GM19324 (cell line): ENCODE results near the gene FLT3LG.
A peak's percentile ranks its signal among the peaks of the same experiment; 100 is the strongest.
"Not testable (repeated sequence)": the region's sequence is repeated elsewhere in the genome, so short reads cannot be mapped to it uniquely, and the experiment has no call there.

Experiments
- ATAC-seq: cut with Tn5 transposase; IDR thresholded peaks from one replicate; pipeline ENCODE4 v1.9.1; 2021; ENCODE audit warnings: mild to moderate bottlenecking, moderate library complexity; ENCODE audit not compliant: unreplicated experiment, low FRiP score

FLT3LG gene

DNA sequence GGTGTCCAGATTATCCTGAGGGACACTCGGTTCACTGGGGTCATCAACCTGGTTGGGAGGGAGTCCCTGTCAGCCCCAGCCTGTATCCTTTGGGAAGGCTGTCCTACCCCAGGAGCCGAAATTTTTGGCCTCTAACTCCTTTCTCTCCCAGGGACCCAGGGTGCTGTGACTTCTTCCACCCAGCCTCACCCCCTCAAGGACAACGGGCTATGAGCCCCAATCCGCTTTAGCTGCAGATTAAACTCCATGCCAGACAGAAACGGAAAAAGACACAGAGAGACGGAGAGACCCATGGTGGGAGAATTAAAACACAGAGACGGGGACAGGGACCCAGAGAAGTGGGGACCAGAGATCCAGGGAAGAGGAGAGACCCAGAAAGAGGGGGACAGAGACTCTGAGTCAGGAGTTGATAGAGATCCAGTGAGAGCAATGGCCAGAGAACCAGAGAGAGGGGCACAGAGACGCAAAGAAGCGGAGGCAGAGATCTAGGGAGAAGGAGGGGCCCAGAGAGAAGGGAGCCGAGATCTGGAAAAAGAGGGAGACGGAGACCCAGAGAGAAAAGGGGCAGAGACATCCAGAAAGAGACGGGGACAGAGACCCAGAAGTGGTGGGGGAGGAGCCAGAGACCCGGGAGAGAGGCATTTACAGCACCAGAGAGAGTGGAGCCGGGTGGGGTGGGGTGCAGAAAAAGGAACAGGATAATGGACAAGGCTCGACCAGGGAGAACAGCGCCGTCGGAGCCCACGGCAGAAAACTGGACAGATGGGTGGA lies 33.4 kb upstream of the FLT3LG start:
- no peak for ATAC-seq

- no peak for ATAC-seq
Measured at GRCh38 chr19:49441210-49441959, 32.6 kb upstream of the FLT3LG start, which contains the start of gene SLC17A7. TSS of gene SLC17A7 (minus strand) at chr19:49441527. CDS start at chr19:49441379, 148 bp downstream.

DNA sequence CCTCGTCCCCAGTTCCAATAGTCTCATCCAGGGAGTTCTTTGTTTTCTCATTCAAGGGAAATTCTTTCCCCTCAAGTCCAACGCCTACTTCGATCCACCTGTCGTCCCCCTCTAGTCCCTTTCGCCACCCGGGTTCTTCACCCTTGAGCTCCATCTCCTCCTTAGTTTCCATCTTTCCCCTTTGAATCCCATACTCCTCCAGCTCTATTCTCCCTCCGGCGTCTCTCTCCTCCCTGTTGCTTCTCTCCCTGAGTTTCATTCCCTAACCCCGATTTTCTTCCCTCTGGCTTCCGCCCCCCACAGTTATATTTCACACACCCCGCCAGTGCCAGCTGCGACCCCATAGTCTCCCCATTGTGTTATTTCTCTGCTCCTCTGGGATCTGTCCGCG lies 32.1 kb upstream of the FLT3LG start:
- no peak for ATAC-seq

DNA sequence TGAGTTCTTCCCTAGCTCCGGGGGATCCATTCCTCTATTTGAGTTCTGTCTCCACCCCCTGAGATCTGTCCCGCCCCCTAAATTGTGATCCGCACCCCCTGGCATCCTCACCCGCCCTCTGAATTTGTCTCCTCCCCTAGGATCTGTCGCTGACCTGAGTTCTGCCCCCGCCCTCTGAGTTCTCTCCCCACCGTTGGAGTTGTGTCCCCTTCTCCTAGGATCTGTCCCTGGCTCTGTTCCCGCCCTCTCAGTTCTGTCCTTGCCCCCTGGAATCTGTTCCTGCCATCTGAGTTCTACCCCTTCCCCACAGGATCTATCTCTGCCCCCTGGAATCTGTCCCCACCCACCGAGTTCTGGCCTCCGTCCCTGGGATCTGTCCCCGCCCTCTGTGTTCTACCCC lies 31.7 kb upstream of the FLT3LG start:
- no peak for ATAC-seq

DNA sequence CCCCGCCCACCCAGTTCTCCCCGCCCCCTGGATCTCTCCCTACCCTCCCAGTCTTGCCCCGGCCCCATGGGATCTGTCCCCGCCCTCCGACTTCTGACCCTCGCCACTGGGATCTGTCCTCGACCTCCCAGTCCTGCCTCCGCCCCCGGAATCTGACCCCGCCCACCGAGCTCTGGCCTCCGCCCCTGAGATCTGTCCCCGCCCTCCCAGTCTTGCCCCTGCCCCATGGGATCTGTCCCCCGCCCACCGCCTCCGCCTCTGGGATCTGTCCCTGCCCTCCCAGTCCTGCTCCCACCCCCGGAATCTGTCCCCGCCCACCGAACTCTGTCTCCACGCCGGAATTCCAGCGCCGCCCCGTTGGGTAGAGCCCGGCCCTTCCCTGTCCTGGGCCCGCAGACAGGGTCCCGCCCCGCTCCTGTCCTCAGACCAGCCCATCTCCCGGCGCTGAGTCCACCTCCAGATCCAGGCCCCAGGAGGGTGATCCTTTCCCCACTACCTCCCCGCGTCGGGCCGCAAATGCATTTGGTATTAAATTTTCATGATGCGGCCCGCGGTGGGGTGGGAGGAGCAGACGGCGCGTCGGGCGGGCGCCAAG lies 31.1 kb upstream of the FLT3LG start:
- ATAC-seq = no peak

DNA sequence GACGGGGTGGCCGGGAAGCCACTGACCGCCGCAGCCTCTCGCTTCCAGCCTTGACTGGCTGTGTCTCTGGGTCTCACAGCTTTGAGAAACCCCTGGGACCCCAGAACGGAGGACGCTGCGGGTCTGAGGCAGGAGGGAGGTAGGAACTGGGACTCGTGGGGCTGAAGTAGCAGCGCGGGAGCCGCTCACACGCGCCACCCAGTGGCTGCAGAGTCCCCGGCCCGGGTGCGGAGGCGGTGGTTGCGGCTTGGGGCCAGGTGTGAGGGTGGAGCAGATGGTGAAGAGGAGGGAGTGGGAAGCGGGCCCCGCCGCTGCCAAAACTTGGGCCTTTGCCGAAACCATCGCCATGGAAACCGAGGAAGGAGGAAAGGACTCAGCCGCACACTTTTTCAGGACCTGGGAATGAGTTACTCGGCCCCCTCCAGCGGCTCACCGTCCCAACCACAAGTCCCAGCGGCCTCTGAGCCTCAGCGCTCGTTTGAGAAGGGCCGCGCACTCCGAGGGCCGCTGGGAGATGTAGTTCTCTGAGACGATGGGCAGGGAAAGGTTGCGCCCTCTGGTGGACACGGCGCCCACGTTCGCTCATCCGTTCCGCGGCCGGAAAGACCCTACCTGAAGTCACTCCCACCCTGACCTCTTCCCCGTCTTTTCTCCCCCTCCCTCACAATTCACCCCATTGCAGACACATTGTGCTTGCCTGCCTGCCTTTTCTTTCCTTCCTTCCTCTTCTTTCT lies 30.5 kb upstream of the FLT3LG start:
- peak; percentile 84 for ATAC-seq

GRCh38 chr19:49444100-49444700 lies 29.8 kb upstream of the FLT3LG start:
- not testable (repeated sequence) for ATAC-seq

- no peak for ATAC-seq
Measured at GRCh38 chr19:49445997-49446396, 28.0 kb upstream of the FLT3LG start.

DNA sequence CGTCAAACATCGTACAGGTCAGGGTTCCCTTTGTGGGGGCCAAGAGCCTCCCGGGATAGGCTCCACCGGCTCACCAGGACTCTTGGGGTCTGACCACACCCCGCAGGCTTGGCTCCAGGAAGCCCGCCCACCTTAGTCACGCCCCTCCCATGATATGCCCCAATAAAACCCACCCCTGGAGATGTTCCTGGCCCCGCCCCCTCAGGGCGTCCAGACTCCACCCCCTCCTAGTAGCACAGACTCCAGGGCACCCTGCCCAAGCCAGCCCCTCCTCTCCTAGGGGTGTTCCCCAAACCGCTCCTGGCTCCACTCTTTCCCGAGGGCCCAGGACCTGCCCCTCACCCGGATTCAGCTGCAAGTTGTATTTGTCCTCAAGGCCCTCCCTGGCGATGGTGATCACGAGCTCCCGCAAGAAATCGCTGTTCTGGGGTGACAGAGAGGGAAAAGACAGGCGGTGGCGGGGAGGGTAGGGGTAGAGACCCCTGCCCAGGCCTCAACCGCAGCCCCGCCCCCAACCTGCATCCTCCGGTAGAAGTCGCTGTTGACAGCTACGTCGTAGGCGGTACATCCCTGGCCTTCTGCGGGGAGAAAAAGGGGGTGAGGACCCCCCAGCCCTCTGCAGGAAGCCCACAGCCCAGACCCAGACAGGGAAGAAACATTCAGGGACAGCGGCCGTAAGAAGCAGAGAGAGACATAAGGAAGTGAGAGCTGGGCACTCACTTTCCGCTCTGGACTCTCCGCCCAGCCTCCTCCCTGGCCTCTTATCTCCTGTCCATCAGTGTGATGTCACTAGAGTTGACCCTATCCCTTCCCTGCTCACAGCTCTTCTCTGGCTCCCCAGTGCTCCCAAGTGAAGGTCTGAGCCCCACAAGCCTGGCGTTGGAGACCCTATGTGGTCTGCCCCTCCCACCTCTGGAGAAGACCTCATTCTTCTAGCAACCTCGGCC lies 26.3 kb upstream of the FLT3LG start:
- no peak for ATAC-seq

DNA sequence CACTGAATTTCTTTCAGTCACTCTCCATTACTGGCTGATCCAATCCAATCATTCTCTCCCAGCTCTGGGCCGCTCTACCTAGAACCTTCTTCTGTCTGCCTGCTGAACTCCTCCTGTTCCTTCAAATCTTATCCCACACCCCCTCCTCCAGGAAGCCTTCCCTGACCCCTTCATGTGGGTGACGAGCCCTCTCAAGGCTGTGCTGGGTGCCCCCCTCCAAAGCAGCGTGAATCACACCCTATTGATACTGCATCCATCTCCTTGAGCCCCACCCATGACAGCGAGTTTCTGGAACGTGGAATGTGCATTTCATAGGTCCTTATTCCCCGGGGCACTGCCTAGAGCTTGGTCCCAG lies 25.6 kb upstream of the FLT3LG start:
- ATAC-seq = no peak

DNA sequence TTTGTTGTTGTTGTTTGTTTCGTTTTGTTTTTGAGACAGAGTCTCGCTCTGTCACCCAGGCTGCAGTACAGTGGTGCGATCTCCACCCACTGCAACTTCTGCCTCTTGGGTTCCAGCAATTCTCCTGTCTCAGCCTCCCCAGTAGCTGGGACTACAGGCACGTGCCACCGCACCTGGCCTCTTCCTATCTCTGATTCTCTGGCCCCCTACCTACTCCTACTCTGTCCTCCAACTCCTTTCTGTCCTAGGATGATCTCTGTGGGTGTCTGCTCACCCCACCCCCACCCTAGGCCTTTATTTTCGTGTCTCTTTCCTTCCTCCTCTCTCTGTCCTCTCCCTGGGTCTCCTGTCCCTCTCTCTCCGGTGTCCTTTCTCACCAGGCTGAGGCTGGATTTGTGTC lies 23.6 kb upstream of the FLT3LG start:
- ATAC-seq = no peak

DNA sequence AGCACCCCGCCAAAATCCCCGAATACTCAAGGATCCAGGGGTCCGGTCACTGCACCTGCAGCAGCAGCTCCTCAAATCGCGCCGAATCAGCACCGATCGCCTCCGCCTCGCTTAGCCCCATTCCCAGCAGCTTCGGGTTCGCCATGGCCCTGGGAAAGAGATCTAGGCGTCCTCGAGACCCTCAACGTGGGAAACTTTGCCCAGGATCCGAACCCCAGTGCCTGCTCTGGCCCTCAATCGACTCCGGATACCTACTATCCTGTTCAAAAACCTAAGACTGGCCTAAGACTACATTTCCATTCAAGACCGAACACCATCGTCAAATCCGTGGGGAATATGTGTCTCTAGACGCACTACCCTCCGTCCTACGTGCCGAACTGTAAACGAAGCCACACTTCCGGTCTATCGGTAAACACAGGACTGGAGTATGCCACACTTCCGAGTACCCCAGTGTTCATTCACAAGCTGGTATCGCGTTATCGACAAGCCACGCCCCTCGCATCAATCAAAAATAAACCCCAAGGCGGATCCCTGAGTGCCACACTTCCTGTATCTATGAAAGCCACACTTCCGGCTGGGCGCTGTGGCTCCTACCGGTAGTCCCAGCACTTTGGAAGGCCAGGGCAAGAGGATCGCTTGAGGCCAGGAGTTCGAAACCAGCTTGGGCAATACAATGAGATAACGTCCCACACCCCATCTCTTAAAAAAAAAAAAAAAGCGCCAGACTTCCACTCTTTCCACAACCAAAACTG lies 22.4 kb upstream of the FLT3LG start, which contains the start of gene PIH1D1:
PIH1D1 (minus strand) TSS at position 385 of the 752 bp plus-strand sequence; CDS start at position 145, 240 bp downstream.
- ATAC-seq = peak; percentile 65

DNA sequence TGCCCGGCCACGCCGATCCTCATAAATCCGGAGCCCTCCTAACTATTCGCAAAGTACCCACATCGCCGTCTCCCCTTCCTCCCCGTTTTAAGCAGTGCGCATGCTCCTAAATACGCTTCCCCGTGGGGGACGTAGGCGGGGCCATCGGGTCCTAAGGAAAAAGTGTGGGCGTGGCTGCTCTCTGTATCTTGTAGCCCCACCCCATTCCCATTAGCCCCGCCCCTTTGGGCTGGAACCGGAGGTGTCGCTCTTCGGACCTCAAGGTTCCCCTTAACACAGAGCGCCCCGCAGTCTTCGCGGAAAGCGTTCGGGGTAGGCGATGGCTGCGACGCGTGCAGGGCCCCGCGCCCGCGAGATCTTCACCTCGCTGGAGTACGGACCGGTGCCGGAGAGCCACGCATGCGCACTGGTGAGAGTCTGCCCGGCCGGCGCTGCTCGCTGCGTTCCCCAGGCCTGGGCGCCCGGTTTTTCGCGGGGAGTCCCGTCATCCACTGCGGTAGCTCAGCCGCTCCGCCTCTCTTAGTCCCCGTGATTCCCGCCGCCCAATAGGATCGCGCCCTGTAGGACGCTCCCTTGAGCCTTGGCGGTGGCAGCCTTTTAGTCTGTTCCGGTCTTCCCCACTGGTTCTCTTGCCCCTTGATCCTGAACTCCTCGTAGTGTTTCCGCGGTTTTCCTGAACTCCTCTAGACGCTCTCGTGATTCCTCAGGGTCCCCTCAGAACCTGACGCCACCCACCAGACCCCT lies 20.8 kb upstream of the FLT3LG start, which contains the start of gene ALDH16A1:
ALDH16A1 (plus strand) TSS at position 213 of the 744 bp plus-strand sequence; CDS start at position 320, 107 bp downstream.
- ATAC-seq = peak; percentile 91

DNA sequence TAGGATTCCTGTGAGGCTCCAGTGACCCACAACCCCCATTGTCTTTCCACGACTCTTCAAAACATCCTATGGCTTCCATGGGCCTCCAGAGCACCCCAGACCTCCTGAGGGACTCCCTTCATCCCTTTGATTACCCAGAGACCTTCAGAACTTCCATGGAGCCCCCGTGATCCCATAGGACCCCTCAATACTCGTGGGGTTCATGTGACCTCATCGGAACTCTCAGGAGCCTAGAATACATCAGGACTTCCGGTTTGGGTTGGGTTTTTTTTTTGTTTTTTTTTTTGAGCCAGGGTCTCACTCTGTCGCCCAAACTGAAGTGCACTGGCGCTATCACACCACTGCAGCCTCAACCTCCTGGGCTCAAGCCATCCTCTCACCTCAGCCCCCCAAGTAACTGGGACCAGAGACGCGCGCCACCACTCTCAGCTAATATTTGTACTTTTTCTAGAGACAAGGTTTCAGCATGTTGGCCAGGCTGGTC lies 20.2 kb upstream of the FLT3LG start:
- ATAC-seq = no peak

DNA sequence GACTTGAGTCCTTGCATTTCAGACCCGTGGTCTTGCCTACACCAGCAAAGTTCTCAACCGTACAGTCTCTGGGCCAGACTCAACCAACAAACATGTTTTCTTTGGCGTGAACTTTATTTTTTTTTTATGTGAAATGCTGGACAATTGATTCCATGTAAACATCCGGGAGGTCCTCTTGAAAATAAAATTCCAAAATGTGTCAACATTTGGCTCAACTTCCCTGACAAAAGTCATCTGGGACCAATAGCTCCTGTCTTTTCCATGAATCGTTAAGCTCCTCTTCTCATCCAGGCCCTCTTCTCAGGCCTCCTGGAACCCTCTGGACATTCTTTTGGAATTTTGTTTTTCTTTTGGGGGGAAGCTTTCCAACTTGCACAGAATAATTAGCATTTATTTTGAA lies 18.2 kb upstream of the FLT3LG start:
- no peak for ATAC-seq

GRCh38 chr19:49456326-49456725 lies 17.7 kb upstream of the FLT3LG start:
- no peak for ATAC-seq

DNA sequence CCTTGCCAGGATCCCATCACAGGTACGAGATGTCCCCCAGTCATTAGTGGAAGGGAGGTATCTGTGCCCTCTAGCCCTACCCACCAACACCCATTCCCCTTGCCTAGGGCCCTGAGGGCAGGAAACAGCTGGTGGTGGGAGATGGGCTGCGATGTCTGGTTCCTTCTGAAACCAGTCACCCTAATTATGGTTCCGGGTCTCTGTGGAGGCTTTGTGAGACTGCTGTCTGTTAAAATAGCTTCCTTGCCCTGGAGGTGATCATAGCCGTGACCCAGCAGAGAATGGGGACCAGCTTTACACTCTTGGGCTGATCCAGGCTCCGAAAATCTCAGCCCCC lies 15.5 kb upstream of the FLT3LG start:
- ATAC-seq = no peak

DNA sequence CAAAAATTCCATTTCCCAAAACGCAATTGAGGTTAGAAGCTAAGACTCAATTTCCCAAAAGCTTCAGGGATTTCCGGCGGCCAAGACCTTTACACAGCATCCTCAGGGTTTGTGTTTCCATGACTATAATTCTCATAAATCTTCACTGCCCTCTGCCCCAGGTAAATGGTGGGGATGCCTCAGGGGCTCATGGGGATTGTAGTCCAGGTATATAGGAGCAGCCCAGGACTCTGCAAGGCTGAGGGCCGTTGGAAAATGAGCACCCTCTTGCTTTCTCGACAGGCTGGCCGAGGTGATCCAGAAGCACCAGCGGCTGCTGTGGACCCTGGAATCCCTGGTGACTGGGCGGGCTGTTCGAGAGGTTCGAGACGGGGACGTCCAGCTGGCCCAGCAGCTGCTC lies 14.6 kb upstream of the FLT3LG start:
- no peak for ATAC-seq
